GM12873 (cell line): ENCODE data around the gene COMMD8.

Experiments used
- CTCF ChIP-seq: IDR thresholded peaks from 2 replicates; pipeline ENCODE4 v1.5.1; 2012; ENCODE audit warnings: low read depth, mild to moderate bottlenecking, moderate library complexity, low read length, control low read depth; ENCODE audit not compliant: insufficient read depth; ENCODE audit errors: missing control alignments

COMMD8 gene

GRCh38 chr4:47451657-47452056 is 11.8 kb downstream of the COMMD8 start:
- TF ChIP-seq CTCF: no peak

- no peak for TF ChIP-seq CTCF
Observed at GRCh38 chr4:47444031-47444430, 19.5 kb downstream of the COMMD8 start.

- TF ChIP-seq CTCF: no peak
Observed at GRCh38 chr4:47442980-47443379, 20.5 kb downstream of the COMMD8 start.

GRCh38 chr4:47434931-47435330 is 28.6 kb downstream of the COMMD8 start:
- TF ChIP-seq CTCF: no peak

GRCh38 chr4:47432749-47433148 is 30.8 kb downstream of the COMMD8 start:
- TF ChIP-seq CTCF: no peak

- no peak for TF ChIP-seq CTCF
Observed at GRCh38 chr4:47427935-47428334, 35.6 kb downstream of the COMMD8 start.

GRCh38 chr4:47425628-47426027 is 37.9 kb downstream of the COMMD8 start:
- TF ChIP-seq CTCF: no peak
